Colonic mucosa (tissue), 4 donors: ENCODE measurements around the gene UHMK1. TPM values are rescaled to one million over a fixed set of nuclear protein-coding genes. Genes with fewer than 3 reads are reported as not detected.

Experiments used
- DNase-seq: peaks from one replicate; pipeline ENCODE4 v3.0.0-alpha.2; 2020
- H3K27ac ChIP-seq: fragments of 200-600 bp; one replicate; pipeline ENCODE4 v1.8.0; 2021
- H3K27me3 ChIP-seq: fragments of 200-600 bp; one replicate; pipeline ENCODE4 v1.8.0; 2021
- H3K36me3 ChIP-seq: fragments of 200-600 bp; one replicate; pipeline ENCODE4 v1.8.0; 2021
- H3K4me1 ChIP-seq: fragments of 200-600 bp; one replicate; pipeline ENCODE4 v1.8.0; 2021; ENCODE audit warnings: mild to moderate bottlenecking
- H3K4me3 ChIP-seq: fragments of 200-600 bp; one replicate; pipeline ENCODE4 v1.8.0; 2021
- H3K9ac ChIP-seq, 2 donors: one replicate each; pipeline ENCODE4 v1.7.0; 2013; ENCODE audit warnings: control low read depth in 2 of 2, low read depth in 2 of 2, low read length in 2 of 2
- H3K9me3 ChIP-seq: fragments of 200-600 bp; one replicate; pipeline ENCODE4 v1.8.0; 2021
- intact Hi-C: fragments of 100-400 bp; cut with DNase I; formaldehyde crosslinking; loops from one replicate; pipeline ENCODE4 v1.14.1; 2022
- total RNA-seq, 2 donors: library from RNA; stranded (reverse); fragmentation: NEBNext Ultra II Directional in 1 of 2; extraction: Animal tissue kit (Norgen Biotek cat#: 25700) in 1 of 2; gene quantifications; one replicate each; pipeline ENCODE4 v1.2.1, GENCODE V29; 2021
- TF ChIP-seq, protein P1 (sequence below): fragments of 200-600 bp; IDR thresholded peaks from one replicate; pipeline ENCODE4 v1.8.0; 2022; ENCODE audit warnings: antibody characterized with exemption, mild to moderate bottlenecking
- donor health status: healthy.
- donor health status: DM: no; HTN: no; CAD: no.
- donor health status: DM: no; HTN: no; CAD: no.

Gene UHMK1
- total RNA-seq, 2 donors from 2014 or later = 52.1 to 59.0 TPM

DNA sequence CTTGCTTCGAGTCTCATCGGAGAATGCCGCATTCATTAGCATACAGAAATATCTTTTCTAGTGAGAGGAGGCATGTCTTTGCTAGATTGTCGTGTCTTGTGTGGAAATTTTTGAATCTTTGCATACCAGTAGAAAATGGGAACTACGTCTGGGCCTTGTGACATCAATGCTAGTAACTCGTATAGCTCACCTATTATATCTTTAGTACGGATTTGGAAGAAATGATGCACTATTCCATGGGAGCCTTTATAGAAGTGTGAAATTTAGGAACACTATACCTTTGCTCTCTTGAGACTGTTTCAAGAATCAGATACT is 835 bp downstream of the UHMK1 start:
- Histone ChIP-seq H3K4me3 (peak overlapping the region; percentile 73), H3K4me1 (no peaks in the 10 kb centered on the region), H3K36me3 (no peaks in the 10 kb centered on the region), H3K9me3 (no peaks in the 10 kb centered on the region), H3K9ac (peak overlapping the region; percentile 89 to 96), H3K27ac (peak overlapping the region; percentile 82), H3K27me3 (no peaks in the 10 kb centered on the region)
- intact Hi-C loops = no loop called here
- TF ChIP-seq, protein P1, sequence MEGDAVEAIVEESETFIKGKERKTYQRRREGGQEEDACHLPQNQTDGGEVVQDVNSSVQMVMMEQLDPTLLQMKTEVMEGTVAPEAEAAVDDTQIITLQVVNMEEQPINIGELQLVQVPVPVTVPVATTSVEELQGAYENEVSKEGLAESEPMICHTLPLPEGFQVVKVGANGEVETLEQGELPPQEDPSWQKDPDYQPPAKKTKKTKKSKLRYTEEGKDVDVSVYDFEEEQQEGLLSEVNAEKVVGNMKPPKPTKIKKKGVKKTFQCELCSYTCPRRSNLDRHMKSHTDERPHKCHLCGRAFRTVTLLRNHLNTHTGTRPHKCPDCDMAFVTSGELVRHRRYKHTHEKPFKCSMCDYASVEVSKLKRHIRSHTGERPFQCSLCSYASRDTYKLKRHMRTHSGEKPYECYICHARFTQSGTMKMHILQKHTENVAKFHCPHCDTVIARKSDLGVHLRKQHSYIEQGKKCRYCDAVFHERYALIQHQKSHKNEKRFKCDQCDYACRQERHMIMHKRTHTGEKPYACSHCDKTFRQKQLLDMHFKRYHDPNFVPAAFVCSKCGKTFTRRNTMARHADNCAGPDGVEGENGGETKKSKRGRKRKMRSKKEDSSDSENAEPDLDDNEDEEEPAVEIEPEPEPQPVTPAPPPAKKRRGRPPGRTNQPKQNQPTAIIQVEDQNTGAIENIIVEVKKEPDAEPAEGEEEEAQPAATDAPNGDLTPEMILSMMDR = no peak
- DNase-seq = no peak

DNA sequence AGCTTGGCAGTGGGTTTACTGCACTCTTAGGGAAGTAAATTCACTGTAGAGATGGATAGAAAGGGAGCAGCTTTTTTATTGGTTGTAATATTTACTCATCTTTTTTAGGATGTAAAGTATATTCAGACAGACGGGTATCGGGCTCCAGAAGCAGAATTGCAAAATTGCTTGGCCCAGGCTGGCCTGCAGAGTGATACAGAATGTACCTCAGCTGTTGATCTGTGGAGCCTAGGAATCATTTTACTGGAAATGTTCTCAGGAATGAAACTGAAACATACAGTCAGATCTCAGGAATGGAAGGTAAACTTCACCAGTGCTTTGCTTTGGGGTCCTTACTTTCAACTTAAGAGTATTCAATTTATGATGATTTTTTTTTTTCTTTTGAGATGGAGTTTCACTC is 3.2 kb downstream of the UHMK1 start:
- H3K36me3 ChIP-seq = no peaks in the 10 kb centered on the region
- H3K4me1 ChIP-seq = no peaks in the 10 kb centered on the region
- TF ChIP-seq, protein P1 = no peak
- H3K4me3 ChIP-seq = no peak overlapping the region
- no peak overlapping the region for H3K9ac ChIP-seq
- H3K27ac ChIP-seq = no peak overlapping the region
- intact Hi-C loops = loop anchor here (10.0 kb wide), 1 partner anchor 74 kb away; no protein-coding TSS in a partner anchor
- H3K27me3 ChIP-seq = no peaks in the 10 kb centered on the region
- H3K9me3 ChIP-seq = no peaks in the 10 kb centered on the region
- DNase-seq = no peak

DNA sequence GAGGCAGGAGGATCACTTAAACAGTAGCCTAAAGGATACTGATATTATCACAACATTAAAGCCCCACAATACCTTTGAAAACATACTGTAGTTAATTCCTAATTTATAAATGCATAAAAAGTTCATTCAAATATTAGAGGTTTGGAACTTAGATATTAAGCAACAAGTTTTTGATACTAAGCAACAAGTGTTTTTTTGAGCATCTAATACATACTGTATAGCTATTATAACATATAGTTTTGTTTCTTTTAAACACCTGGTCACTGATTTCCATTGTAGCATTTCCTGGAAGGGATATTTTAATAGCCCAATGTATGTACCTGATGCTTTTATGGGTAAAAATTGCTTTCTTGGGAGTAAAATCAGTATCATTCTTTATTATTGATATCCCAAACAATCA is 4.5 kb downstream of the UHMK1 start:
- no peaks in the 10 kb centered on the region for H3K9me3 ChIP-seq
- no peak overlapping the region for H3K27ac ChIP-seq
- H3K36me3 ChIP-seq = no peaks in the 10 kb centered on the region
- no peaks in the 10 kb centered on the region for H3K4me1 ChIP-seq
- intact Hi-C loops = loop anchor here (10.0 kb wide), 1 partner anchor 73 kb away; no protein-coding TSS in a partner anchor
- H3K4me3 ChIP-seq = no peak overlapping the region
- no peaks in the 10 kb centered on the region for H3K27me3 ChIP-seq
- no peak overlapping the region for H3K9ac ChIP-seq
- no peak for DNase-seq
- TF ChIP-seq, protein P1 = no peak

DNA sequence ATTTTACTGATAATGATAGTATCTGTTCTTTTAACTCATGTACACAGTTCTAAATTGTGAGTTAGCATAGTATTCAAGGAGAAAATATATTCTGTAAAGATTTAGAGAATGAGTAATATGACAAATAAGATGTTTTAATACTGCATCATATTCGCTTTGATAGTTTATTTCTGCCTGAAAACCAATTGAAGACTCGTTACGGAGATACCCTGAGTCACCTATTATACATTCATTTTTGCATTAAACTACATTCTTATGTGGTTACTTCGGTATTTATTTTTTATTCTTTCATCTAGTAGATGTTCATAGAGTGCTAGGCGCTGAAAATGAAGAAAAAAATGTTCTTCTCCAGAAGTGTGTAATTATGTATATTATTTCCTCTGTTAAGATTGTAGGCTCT is 5.3 kb downstream of the UHMK1 start:
- TF ChIP-seq, protein P1 = no peak
- H3K27ac ChIP-seq = no peak overlapping the region

DNA sequence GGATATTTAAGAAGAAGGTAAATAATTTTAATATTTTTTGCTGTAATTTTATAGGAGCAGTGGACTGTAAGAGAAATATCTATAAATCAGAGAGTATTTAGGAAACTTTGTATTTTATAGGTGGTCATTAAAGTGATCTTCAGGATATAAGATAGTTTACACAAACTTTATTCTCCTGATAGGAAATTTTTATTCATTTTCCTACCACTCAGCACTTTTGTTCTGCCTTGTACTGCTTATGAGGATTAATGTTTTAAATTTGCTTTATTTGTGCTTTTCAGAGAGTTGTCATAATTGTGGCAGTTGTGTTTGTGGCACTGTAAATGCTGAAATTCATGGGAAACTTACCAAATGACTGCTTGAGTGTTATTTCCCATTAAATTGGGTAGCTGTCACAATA is 29.7 kb downstream of the UHMK1 start:
- TF ChIP-seq, protein P1 = no peak
- no peaks in the 10 kb centered on the region for H3K9me3 ChIP-seq
- no peak overlapping the region for H3K9ac ChIP-seq
- DNase-seq = no peak
- no peak overlapping the region for H3K4me3 ChIP-seq
- H3K27ac ChIP-seq = no peak overlapping the region
- H3K36me3 ChIP-seq = no peaks in the 10 kb centered on the region
- H3K27me3 ChIP-seq = no peaks in the 10 kb centered on the region
- intact Hi-C loops = no loop called here
- H3K4me1 ChIP-seq = no peaks in the 10 kb centered on the region

More for the DNA sequence above, 5.3 kb downstream of the UHMK1 start:
- intact Hi-C loops = loop anchor here (10.0 kb wide), 1 partner anchor 72 kb away; no protein-coding TSS in a partner anchor
- no peaks in the 10 kb centered on the region for H3K27me3 ChIP-seq
- H3K36me3 ChIP-seq = no peaks in the 10 kb centered on the region
- no peaks in the 10 kb centered on the region for H3K4me1 ChIP-seq
- H3K9ac ChIP-seq = no peak overlapping the region
- DNase-seq = no peak
- H3K9me3 ChIP-seq = no peaks in the 10 kb centered on the region
- no peak overlapping the region for H3K4me3 ChIP-seq
